GM19395 (cell line): ENCODE data around the gene GRPEL1.

Experiments
- ATAC-seq: cut with Tn5 transposase; IDR thresholded peaks from one replicate; pipeline ENCODE4 v1.9.1; 2021; ENCODE audit warnings: mild to moderate bottlenecking, moderate library complexity; ENCODE audit not compliant: unreplicated experiment

Gene GRPEL1

DNA sequence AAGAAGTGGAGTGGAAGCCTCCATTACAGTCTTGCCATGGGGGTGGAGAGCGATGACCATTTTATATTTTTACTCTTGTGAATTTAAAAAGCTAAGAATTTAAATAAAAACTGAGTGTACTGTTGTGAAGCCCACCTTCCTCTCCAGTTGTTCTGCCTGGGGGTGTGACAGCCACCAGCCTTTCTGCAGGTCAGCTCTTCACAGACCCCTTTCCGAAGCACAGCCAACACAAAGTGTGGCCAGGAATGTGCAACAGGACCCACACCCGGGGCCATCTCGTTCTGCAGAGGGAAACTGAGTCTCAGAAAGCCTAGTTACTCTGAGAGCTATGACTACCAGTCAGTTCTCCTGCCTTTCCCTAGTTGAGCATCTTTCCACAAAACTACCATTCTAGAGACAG is 1.4 kb downstream of the GRPEL1 start:
- no peak for ATAC-seq

DNA sequence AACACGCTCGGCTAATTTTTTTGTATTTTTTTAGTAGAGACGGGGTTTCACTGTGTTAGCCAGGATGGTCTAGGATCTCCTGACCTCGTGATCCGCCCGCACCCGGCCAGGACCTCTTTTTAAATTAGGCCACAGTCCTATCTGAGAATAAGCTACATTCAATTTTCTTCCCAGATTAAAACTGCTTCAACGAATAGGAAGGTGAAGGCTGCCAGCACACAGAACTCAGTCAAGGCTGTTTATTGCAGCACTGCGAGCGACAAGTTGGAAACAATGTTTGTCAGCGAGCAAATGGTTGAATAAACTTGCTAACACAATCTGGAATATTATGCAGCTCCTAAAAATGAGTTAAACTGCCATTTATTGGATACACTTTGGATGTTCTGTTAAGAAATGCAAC is 1.9 kb downstream of the GRPEL1 start:
- no peak for ATAC-seq

DNA sequence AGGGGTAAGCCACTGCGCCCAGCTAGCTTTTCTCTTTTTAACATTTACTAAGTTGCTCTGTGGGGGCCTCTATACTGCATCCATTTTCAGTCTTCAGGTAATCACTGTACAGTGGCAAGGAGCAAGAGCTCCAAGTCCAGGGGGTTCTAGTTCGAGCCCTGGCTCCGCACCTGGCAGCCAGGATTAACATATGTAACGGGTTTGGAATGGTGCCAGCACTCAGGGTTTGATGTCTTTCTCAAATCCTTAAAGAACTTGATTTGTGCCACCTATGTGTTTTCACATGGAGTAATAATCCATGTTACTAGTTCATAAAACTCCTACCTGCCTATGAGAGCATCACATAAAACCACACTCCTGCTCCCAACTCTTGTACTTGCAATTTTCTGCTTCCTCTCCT is 4.5 kb downstream of the GRPEL1 start:
- no peak for ATAC-seq

DNA sequence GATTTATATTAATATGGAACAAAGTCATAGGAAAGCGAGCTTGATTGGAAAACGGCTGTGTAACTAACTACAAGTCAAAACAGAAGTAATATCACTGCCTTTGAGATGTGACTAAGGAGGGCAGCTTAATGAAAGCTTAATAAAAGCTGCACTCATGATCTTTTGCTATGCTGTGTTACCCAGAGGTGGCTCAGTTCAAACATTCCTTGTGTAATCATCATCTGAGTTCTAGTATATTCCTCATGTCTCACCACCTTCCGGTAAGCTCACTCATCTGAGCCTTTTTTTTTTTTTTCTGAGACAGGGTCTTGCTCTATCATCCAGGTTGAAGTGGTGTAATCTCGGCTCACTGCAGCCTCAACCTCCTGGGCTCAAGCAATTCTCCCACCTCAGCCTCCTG is 5.0 kb downstream of the GRPEL1 start:
- ATAC-seq, result no peak

DNA sequence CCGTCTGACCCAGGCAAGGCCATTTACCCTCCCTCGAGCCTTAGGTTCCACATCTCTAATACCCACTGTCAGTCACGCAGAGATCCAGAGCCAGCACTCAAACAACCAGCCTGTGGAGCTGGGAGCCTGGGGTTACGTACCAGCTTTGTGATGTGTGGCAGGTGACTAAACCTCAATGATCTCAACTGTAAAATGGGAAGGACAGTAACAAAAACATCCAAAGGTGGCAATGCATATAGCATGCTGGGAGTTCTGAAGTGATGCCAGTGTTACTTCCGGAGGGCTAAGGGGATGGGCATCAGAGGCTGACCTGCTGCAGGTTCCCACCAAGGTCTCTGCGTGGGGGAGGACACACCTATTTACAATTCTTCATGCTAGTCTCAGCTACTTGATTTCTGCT is 6.0 kb downstream of the GRPEL1 start:
- no peak for ATAC-seq

DNA sequence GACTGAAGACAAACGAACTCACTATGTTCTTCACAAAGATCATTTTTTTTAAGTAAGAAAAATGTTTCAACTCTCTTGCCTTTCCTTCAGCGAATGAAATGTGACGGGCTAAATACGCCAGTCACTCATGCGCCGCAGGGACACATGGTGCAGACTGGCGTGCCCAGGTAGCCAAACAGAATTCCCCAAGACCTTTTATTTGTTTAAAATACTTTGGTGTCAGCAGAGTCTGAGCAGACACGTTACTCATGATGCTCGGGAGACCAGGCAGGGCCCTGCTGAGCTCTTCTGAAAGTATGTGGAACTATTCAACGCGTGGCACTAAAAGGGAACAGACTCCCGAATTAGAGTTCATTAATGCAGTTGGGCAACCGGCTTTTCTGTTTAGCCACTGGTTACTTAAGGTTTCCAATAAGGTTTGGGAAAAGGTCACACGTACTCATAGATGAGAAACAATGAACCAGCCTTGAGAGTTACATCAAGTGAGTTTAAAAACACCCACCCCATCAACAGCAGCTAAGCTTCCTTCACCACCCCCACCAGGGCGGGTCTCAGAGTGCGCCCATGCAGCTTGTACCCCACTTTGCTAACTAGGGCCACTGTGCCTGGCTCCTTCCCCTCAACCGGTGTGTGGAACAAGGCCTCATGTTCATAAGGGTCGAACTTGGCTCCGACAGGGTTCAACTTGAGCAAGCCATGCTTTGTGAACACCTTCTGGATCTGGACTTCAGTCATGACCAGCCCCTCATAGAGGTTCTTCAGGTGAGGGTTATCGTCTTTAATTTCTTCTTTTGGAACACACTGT is 7.3 kb downstream of the GRPEL1 start:
- ATAC-seq, result no peak

DNA sequence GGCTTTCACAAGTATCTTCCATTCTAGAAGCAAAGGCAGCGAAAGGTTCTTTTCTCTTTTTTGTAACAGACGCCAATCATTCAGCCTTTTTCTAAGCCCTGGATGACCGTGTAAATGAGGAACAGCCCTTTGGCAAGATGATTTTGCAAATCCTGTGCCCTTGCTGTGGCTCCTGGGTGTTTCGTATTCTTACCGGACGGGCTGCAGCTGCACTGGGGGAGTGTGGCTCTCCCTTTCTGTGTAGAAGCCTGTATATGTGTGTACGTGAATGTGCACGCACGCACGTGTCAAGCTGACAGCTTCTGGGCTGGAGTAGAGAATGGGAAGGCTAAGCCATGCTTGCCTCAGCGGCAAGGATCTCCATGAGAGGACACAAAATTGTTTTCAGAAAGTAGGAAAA is 8.2 kb downstream of the GRPEL1 start:
- no peak for ATAC-seq

DNA sequence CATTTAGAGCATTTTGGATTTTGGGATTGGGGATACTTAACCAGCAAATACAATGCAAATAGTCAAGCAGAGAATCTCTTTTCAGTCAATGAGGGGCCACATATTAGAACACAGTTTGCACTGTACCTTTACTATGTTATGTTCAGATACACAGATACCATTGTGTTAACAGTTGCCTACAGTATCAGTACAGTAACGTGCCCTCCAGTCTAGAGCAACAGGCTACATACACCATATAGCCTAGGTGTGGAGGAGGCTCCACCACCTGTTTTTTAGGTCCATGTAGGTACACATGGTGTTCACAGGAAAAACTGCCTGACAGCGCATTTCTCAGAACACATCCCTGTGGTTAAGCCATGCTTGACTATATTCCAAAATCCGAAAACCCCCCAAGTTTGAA is 9.1 kb downstream of the GRPEL1 start:
- ATAC-seq, result peak; percentile 27

DNA sequence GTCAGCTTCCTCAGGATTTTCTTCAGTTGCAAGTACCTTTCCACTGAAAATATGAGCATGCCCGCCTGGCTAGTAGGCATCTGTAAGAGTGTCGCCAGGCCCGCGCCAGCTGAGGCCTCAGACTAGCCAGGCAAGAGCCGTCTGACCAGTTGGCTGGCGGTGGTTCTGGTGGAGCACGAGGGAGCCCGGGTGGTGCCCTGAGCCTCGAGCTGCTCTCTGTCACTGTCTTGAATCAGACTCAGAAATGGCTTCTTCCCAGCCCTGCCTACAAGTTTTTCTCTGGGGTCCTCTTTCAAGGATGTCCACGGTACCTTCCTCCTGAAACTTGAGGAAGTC is 11.9 kb downstream of the GRPEL1 start:
- no peak for ATAC-seq

DNA sequence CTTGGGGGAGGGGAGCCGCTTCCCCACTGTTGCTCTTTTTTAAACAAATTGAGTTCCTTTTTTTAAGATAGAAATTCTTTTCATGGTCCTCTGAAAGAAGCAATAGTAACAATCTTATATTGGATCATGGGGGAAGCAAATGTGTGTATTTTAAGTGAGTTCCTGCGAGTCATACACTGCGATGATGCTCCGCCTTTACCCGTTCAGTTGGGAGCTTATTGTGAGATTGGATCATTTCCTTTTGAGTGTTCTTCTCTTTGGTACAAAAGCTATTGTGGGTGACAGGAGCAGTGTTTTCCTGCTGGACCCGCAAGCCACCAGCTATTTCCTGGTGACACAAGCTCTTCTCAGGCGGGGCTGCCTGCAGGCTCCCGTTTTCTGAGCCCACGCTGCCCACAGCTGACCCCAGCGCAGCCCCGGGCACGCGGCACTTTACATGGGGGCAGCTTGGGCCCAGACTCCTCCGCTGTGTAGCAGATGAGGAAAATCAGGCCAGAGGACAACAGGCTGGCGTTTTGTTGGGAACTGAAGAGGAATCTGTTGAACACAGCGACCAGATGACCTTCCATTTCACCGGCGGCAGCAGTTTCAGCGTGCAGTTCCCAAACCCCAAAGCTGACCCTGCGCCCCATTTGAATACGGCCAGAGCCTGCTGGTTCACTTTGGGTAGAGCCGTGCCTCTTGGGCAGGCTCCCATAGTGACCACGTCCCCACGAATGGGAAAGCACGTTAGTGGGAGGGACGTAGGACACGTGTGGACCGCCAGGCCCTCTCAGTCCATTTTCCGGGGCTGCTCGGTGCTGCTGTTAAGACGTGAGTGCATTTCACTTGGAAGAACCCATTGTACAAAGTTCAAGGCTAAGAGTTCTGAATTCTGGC is 12.5 kb downstream of the GRPEL1 start:
- ATAC-seq, result no peak

DNA sequence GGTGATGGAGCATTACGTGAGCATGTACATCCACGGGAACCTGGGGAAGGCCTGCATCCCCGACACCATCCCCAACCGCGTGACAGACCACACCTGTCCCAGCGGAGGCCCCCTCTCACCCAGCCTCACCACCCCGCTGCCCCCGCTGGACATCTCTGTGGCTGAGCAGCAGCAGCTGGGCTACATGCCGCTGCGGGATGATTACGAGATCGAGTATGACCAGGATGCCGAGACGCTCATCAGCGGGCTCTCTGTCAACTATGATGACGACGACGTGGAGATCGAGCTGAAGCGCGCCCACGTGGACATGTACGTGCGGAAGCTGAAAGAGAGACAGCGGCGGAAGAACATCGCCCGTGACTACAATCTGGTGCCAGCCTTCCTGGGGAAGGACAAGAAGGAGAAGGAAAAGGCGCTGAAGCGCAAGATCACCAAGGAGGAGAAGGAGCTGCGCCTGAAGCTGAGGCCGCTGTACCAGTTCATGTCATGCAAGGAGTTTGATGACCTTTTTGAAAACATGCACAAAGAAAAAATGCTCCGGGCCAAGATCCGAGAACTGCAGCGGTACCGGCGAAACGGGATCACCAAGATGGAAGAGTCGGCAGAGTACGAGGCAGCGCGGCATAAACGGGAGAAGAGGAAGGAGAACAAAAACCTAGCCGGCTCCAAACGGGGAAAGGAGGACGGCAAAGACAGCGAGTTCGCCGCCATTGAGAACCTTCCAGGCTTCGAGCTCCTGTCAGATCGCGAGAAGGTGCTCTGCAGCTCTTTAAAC is 13.6 kb downstream of the GRPEL1 start:
- ATAC-seq, result no peak

DNA sequence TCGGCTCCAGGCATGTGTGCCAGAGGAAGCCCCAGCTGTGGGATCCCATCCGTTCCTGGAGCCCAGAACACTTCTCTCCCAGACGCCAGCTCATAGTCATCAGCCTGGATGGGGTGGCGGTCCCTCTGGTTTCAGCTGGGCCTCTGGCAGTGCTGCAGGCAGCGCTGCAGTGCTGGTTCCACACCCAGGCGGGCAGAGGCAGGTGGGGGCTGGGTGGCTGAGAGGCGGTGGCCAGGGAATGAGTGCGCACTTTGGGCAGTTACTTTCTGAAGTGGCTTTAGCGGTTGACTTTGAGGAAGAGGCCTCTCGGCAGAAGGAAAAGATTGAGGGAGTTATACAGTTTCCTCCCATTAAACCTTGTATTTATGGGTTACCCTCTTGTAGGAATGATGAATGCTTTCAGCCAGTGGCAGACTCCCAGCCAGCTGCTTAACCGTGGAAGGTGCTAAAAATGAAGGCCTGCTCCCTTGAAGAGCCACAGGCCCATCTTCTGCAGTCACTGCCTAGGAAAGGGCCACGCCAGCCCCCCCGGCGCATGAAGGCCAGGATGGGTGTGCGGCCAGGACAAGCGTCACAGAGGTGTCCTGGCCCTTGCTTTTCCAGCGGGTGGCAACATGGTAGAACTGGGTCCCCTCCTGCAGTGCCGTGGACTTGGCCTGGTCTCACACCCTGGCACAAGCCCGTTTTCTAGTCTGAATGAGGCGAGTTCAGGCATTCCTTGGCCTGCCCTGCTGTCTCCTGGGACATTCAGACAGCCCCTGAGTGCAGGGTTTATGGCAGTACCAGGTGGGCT is 14.7 kb downstream of the GRPEL1 start:
- ATAC-seq, result no peak

DNA sequence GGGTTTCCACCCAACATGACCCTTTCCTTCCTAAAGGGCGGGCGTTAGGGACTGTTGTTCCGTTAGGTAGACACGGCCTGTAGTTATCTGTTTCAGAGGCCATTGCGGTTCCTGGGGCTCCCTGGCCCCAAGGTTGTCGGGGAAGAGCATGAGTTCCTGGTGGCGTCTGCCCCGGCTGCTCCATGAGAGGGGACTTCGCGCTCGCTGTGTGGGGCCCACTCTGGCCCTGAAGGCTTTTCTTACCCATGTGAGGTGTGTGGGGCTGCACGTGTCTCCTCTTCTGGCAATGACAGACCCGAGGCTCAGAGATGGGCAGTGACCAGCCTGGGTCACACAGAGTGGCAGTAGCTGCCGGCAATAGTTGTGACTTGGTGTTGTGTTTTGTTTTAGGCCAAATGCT is 15.6 kb downstream of the GRPEL1 start:
- ATAC-seq, result no peak

DNA sequence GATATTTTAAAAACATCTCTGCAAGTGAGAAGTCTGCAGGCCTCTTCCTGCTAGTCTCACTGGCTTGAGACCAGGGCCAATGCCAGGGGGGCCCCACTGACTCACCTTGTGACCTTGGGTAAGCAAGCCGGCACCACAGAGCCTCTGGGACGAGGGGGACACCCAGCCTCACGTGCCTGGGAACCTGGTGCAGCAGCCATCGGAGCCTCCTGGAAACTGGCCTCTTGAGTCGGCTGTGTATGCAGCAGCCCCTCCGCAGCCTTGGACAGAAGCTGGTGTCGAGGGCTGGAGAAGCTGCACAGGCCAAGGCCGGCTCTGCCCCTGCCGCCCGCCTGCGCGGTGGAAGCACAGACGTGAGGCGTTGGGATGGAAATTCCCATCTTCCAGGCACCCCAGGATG is 16.0 kb downstream of the GRPEL1 start:
- ATAC-seq, result no peak

DNA sequence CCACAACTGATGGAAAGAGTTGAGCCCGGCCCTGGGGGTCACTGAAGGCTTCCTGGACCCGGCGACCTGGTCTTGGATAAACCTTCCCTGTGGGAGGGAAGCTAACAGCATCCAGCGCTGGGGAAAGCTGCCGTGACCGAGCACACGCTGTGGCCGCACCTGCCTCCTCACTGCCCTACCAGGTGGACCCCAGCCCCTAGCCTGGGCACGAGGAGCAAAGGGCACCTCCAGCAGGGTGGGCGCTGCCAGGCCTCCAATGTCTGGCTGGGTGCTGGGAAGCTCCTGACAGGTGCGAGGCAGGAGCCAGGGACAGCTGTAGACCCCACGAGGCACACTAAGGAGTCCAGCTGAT is 16.7 kb downstream of the GRPEL1 start:
- no peak for ATAC-seq

DNA sequence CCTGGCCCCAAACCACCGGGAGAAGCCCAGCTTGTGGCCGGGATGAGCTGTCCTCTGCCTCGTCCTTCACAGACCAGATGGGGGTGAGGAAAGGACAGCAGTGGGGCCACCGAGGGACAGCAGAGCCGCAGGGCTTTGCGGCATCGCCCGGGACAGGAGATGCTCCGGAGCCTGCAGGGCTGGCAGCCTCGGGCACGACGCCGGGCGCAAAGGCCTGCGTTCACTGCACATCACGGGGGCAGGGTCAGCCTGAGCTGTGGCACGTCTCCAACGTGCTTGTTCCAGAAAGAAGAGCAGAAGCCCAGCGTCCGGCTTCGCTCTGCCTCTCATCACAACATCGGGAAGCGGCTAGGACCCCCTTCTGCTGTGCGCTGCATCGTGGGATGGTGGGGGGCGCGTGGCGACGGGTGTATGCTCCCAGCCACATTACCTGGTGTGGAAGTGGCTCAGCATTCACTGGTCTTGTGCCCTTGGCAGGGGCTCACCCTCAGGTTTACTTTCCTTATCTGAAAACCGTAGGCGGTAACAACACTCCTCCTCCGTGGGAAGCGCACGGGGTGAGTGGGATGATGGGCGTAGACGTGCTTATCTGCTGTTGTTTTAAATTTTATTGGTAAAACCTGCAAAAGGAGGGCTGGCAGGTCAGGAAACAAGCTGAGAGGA is 17.3 kb downstream of the GRPEL1 start:
- no peak for ATAC-seq

DNA sequence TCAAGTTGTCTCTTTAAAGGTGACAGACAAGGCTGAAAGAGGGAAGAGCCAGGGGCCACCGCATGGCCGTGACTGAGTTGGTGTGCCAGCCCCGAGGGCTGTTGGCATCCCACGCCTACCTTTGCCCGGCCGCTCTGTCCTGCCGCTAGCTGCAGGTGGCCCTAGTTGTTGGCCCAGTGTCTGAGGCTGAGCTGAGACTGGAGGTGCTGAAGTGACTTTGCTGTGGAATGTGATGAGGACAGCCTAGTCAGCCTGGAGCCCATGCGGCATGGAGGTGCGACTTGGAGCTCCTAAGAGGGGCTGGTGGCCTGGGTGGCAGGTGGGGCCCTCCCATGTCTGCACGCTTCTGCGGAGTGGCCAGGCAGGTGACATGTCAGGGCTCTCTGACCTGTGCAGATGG is 18.1 kb downstream of the GRPEL1 start:
- no peak for ATAC-seq

DNA sequence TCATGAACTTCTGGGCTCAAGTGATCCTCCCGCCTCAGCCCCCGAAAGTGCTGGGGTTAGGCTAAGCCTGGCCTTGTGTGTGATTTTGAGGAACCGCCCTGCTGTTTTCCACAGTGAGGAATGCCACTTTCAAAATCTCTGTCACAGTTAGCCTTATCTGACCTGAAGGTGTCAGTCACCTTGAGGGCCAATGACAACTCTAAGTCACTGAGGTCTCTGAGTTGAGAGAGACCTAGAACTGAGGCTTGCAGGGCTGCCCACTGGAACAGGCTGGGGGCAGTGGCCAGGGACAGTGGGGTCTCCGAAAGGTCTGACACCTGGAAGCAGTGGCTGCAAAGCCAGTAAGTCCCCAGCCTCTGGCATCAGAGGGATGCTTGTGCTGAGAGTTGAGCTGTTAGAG is 18.6 kb downstream of the GRPEL1 start:
- ATAC-seq, result no peak

DNA sequence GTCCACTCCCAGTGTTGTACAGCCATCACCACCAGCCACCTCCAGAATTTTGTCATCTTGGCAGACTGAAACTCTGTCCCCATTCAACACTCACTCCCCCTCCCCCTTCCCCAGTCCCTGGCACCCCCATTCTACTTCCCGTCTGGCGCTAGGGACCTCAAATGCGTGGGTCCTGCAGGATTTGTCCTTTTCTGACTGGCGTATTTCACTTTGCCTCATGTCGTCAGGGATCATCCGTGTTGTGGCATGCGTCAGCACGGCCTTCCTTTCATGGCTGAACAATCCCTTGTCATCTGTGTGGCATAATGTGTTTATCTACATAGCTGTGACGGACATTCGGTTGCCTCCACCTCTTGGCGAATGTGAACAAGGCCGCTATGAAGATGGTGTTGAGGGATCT is 19.2 kb downstream of the GRPEL1 start:
- no peak for ATAC-seq

DNA sequence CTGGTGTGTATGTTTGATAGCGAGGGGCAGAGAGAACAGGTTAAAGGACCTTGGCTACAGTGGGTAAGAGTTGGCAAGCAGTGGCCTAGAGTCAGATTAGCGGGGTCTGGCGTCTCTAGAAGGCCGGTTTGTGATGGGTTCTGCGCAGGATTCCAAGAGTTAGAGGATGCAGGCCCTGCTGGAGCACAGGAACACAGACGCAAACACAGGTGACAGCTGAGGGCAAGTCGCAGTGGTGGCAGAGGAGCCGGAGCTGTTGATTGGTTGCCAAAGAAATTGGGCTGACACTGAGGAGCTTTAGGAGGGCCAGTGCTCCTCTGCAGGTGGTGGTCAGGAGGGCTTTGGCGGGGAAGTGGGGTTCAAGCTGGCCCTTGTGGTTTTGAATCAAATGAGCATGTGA is 20.9 kb downstream of the GRPEL1 start:
- ATAC-seq, result no peak
